DOHH2 (cell line): Measurements from ENCODE around the gene FKBP7.

Experiments used
- CTCF ChIP-seq: fragments of 200-600 bp; sonication (generic); IDR thresholded peaks from one replicate; pipeline ENCODE4 v1.5.1; 2014; ENCODE audit warnings: antibody characterized with exemption, mild to moderate bottlenecking, low read depth, low read length; ENCODE audit not compliant: poor library complexity, severe bottlenecking
- EZH2phosphoT487 ChIP-seq: fragments of 200-600 bp; sonication (generic); IDR thresholded peaks from 2 replicates; pipeline ENCODE4 v1.6.1; 2017; ENCODE audit warnings: borderline replicate concordance, mild to moderate bottlenecking, antibody characterized with exemption, low read length, moderate library complexity, mixed read lengths

GRCh38 chr2:178418426-178418825 is 60.0 kb downstream of the FKBP7 start:
- TF ChIP-seq CTCF = no peak
- TF ChIP-seq EZH2phosphoT487 = no peak
